ENCODE measurements around the gene CATSPER1.

Gene CATSPER1

DNA sequence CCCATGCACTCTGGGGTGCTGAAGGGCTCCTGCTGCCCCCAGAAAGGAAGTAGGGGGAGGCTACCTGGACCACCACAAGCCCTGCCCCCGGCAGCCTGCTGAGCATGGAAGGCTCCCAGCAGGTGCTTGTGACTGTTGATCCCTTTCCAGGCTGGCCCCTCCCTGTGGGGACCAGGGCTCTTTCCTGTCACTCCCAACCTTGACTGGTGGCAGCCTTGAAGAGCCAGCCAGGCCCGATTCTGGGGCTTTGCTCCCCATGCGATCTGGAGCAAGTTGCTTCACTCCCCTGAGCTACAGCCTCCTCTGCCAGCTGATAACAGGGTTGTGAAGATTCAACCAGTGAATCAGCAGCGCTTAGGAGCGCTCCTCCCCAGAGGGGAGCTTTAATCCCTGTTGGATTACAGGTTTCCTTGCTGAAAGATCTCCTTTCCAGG, 19.1 kb downstream of the CATSPER1 start:
- Histone ChIP-seq H3K79me2 (ENCODE audit: insufficient read depth, low read length) (peaks cover 15% of the 10 kb centered on the region), H3K27me3 (ENCODE audit: insufficient read depth, low read length, poor library complexity) (no peaks in the 10 kb centered on the region), H3K27ac (ENCODE audit: low read length) (peak overlapping the region; percentile 22; the same call in 1 of the 2 replicates), H3K9me3 (ENCODE audit: insufficient read depth, low read length, severe bottlenecking) (no peaks in the 10 kb centered on the region), H4K20me1 (ENCODE audit: insufficient read depth, low read length) (peaks cover 25% of the 10 kb centered on the region; the same call in 1 of the 2 replicates), H3K4me3 (ENCODE audit: low read depth in 1 of 2, low read length in 2 of 2) (no peak overlapping the region), H3K36me3 (ENCODE audit: insufficient read depth, low read length) (peaks cover 28% of the 10 kb centered on the region), H3K4me2 (ENCODE audit: insufficient read depth, low read length) (no peak overlapping the region), H2AFZ (ENCODE audit: low read depth, low read length) (no peak overlapping the region), H3K9ac (ENCODE audit: low read depth, low read length) (peak overlapping the region; percentile 3; the same call in 1 of the 2 replicates), H3K4me1 (ENCODE audit: insufficient read depth, low read length) (peaks cover 30% of the 10 kb centered on the region)
- DNase-seq (peak; percentile 48), ATAC-seq (ENCODE audit: insufficient read depth, low read depth) (peak; percentile 3; the same call in 1 of the 3 replicates)
- TF ChIP-seq, protein P1, sequence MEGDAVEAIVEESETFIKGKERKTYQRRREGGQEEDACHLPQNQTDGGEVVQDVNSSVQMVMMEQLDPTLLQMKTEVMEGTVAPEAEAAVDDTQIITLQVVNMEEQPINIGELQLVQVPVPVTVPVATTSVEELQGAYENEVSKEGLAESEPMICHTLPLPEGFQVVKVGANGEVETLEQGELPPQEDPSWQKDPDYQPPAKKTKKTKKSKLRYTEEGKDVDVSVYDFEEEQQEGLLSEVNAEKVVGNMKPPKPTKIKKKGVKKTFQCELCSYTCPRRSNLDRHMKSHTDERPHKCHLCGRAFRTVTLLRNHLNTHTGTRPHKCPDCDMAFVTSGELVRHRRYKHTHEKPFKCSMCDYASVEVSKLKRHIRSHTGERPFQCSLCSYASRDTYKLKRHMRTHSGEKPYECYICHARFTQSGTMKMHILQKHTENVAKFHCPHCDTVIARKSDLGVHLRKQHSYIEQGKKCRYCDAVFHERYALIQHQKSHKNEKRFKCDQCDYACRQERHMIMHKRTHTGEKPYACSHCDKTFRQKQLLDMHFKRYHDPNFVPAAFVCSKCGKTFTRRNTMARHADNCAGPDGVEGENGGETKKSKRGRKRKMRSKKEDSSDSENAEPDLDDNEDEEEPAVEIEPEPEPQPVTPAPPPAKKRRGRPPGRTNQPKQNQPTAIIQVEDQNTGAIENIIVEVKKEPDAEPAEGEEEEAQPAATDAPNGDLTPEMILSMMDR (IDR thresholded peaks at IDR 0.05; ENCODE audit: borderline replicate concordance, extremely low read depth, low read length, poor library complexity, severe bottlenecking) = no peak
- TF ChIP-seq EZH2 (IDR thresholded peaks at IDR 0.05; ENCODE audit: borderline replicate concordance, low read depth, low read length, severe bottlenecking) = no peak

GRCh38 chr11:66006891-66007176, 19.4 kb downstream of the CATSPER1 start:
- Histone ChIP-seq H3K79me2 (ENCODE audit: insufficient read depth, low read length) (peaks cover 17% of the 10 kb centered on the region), H3K9me3 (ENCODE audit: insufficient read depth, low read length, severe bottlenecking) (no peaks in the 10 kb centered on the region), H3K4me2 (ENCODE audit: insufficient read depth, low read length) (no peak overlapping the region), H3K27me3 (ENCODE audit: insufficient read depth, low read length, poor library complexity) (no peaks in the 10 kb centered on the region), H3K4me3 (ENCODE audit: low read depth in 1 of 2, low read length in 2 of 2) (no peak overlapping the region), H3K27ac (ENCODE audit: low read length) (peak overlapping the region; percentile 34; the same call in 1 of the 2 replicates), H3K9ac (ENCODE audit: low read depth, low read length) (peak overlapping the region; percentile 3; the same call in 1 of the 2 replicates), H4K20me1 (ENCODE audit: insufficient read depth, low read length) (peaks cover 25% of the 10 kb centered on the region; the same call in 1 of the 2 replicates), H2AFZ (ENCODE audit: low read depth, low read length) (no peak overlapping the region), H3K36me3 (ENCODE audit: insufficient read depth, low read length) (peaks cover 28% of the 10 kb centered on the region), H3K4me1 (ENCODE audit: insufficient read depth, low read length) (peaks cover 30% of the 10 kb centered on the region)
- no peak for DNase-seq
- no peak for TF ChIP-seq EZH2 (IDR thresholded peaks at IDR 0.05; ENCODE audit: borderline replicate concordance, low read depth, low read length, severe bottlenecking)
- TF ChIP-seq, protein P1 (IDR thresholded peaks at IDR 0.05; ENCODE audit: borderline replicate concordance, extremely low read depth, low read length, poor library complexity, severe bottlenecking) = no peak
- ATAC-seq (ENCODE audit: insufficient read depth, low read depth) = no peak

- H3K4me1 ChIP-seq (ENCODE audit: insufficient read depth, low read length) = peaks cover 30% of the 10 kb centered on the region
- H3K27ac ChIP-seq (ENCODE audit: low read length) = peak overlapping the region; percentile 34; the same call in 1 of the 2 replicates
- ATAC-seq (ENCODE audit: insufficient read depth, low read depth) = no peak
- DNase-seq = no peak
- peaks cover 29% of the 10 kb centered on the region; the same call in 1 of the 2 replicates for H4K20me1 ChIP-seq (ENCODE audit: insufficient read depth, low read length)
- H2AFZ ChIP-seq (ENCODE audit: low read depth, low read length) = no peak overlapping the region
- H3K4me2 ChIP-seq (ENCODE audit: insufficient read depth, low read length) = no peak overlapping the region
- peaks cover 22% of the 10 kb centered on the region for H3K79me2 ChIP-seq (ENCODE audit: insufficient read depth, low read length)
- H3K9me3 ChIP-seq (ENCODE audit: insufficient read depth, low read length, severe bottlenecking) = no peaks in the 10 kb centered on the region
- H3K36me3 ChIP-seq (ENCODE audit: insufficient read depth, low read length) = peaks cover 28% of the 10 kb centered on the region
- no peaks in the 10 kb centered on the region for H3K27me3 ChIP-seq (ENCODE audit: insufficient read depth, low read length, poor library complexity)
- no peak overlapping the region for H3K4me3 ChIP-seq (ENCODE audit: low read depth in 1 of 2, low read length in 2 of 2)
- no peak overlapping the region for H3K9ac ChIP-seq (ENCODE audit: low read depth, low read length)
- TF ChIP-seq EZH2 (IDR thresholded peaks at IDR 0.05; ENCODE audit: borderline replicate concordance, low read depth, low read length, severe bottlenecking) = no peak
- TF ChIP-seq, protein P1 (IDR thresholded peaks at IDR 0.05; ENCODE audit: borderline replicate concordance, extremely low read depth, low read length, poor library complexity, severe bottlenecking) = no peak
These were observed 20.0 kb downstream of the CATSPER1 start for GRCh38 chr11:66006134-66006890.

Measured in DND-41 (cell line).